Neural cell (in vitro differentiated cells): Measurements from ENCODE around the gene VWA3B.

ENCODE experiments used
- CTCF ChIP-seq: fragments of 450-650 bp; IDR thresholded peaks from 2 replicates; pipeline ENCODE4 v1.5.1; 2014; ENCODE audit warnings: antibody characterized with exemption, mild to moderate bottlenecking, moderate library complexity; ENCODE audit not compliant: poor library complexity, severe bottlenecking
- EP300 ChIP-seq: fragments of 450-650 bp; conservative IDR thresholded peaks from 2 replicates; pipeline ENCODE4 v1.6.1; 2014; ENCODE audit warnings: antibody characterized with exemption, mild to moderate bottlenecking, moderate library complexity; ENCODE audit not compliant: poor library complexity, severe bottlenecking
- EZH2 ChIP-seq: fragments of 200-600, 300-800 bp; shearing (Covaris generic), sonication (generic); IDR thresholded peaks from 2 replicates; pipeline ENCODE4 v1.6.1; 2014; ENCODE audit warnings: antibody characterized with exemption, low read length, borderline replicate concordance, mild to moderate bottlenecking; ENCODE audit not compliant: insufficient read depth, poor library complexity, severe bottlenecking
- MXI1 ChIP-seq: fragments of 450-650 bp; conservative IDR thresholded peaks from 2 replicates; pipeline ENCODE4 v1.6.1; 2014; ENCODE audit warnings: antibody characterized with exemption, mild to moderate bottlenecking; ENCODE audit not compliant: poor library complexity, severe bottlenecking
- POLR2AphosphoS5 ChIP-seq: IDR thresholded peaks from 2 replicates; pipeline ENCODE4 v1.6.1; 2012
- RAD21 ChIP-seq: fragments of 450-650 bp; conservative IDR thresholded peaks from 2 replicates; pipeline ENCODE4 v1.6.1; 2014; ENCODE audit warnings: antibody characterized with exemption, mild to moderate bottlenecking, moderate library complexity
- SMC3 ChIP-seq: fragments of 450-650 bp; conservative IDR thresholded peaks from 2 replicates; pipeline ENCODE4 v1.6.1; 2014; ENCODE audit warnings: antibody characterized with exemption, mild to moderate bottlenecking, moderate library complexity; ENCODE audit not compliant: poor library complexity
- TAF1 ChIP-seq: IDR thresholded peaks from 2 replicates; pipeline ENCODE4 v1.6.1; 2012; ENCODE audit warnings: low read depth

GRCh38 chr2:98093611-98094010 is 6.6 kb downstream of the VWA3B start:
- no peak for TF ChIP-seq EP300
- no peak for TF ChIP-seq RAD21
- no peak for TF ChIP-seq POLR2AphosphoS5
- TF ChIP-seq MXI1, result no peak
- TF ChIP-seq CTCF, result no peak
- TF ChIP-seq EZH2, result no peak
- no peak for TF ChIP-seq SMC3
- no peak for TF ChIP-seq TAF1
